OCI-LY1 (cell line): ENCODE data around the gene PSMD14.
A peak's percentile ranks its signal among the peaks of the same experiment; 100 is the strongest.

Experiments
- H2AFZ ChIP-seq: fragments of 200-600 bp; sonication (generic), shearing (Covaris generic); 2 replicates; pipeline ENCODE4 v1.6.0; 2014; ENCODE audit warnings: antibody characterized with exemption, mild to moderate bottlenecking, low read length
- H3F3A ChIP-seq: fragments of 200-600 bp; sonication (generic), shearing (Covaris generic); 2 replicates; pipeline ENCODE4 v1.6.0; 2014; ENCODE audit warnings: mild to moderate bottlenecking, antibody characterized with exemption, low read length, moderate library complexity; ENCODE audit not compliant: insufficient read depth
- H3K27ac ChIP-seq: fragments of 200-600 bp; sonication (generic); 2 replicates; pipeline ENCODE4 v1.5.1; 2014; ENCODE audit warnings: low read length, mixed run types, mild to moderate bottlenecking, low read depth; ENCODE audit not compliant: poor library complexity, severe bottlenecking
- H3K27me3 ChIP-seq: fragments of 200-600 bp; sonication (generic); 2 replicates; pipeline ENCODE4 v1.6.0; 2014; ENCODE audit warnings: antibody characterized with exemption, mild to moderate bottlenecking, low read length, moderate library complexity; ENCODE audit not compliant: insufficient read depth
- H3K36me3 ChIP-seq: fragments of 200-600 bp; sonication (generic); 2 replicates; pipeline ENCODE4 v1.6.1; 2014; ENCODE audit warnings: mild to moderate bottlenecking, antibody characterized with exemption, low read length, moderate library complexity, mixed read lengths; ENCODE audit not compliant: insufficient read depth
- H3K4me1 ChIP-seq: fragments of 200-600 bp; sonication (generic); 2 replicates; pipeline ENCODE4 v1.5.1; 2014; ENCODE audit warnings: mild to moderate bottlenecking, low read length, moderate library complexity; ENCODE audit not compliant: insufficient read depth, severe bottlenecking
- H3K4me2 ChIP-seq: fragments of 200-600 bp; sonication (generic), shearing (Covaris generic); 2 replicates; pipeline ENCODE4 v1.6.1; 2014; ENCODE audit warnings: low read length
- H3K4me3 ChIP-seq: fragments of 200-600 bp; sonication (generic); 2 replicates; pipeline ENCODE4 v1.5.1; 2014; ENCODE audit warnings: low read length, low read depth, mild to moderate bottlenecking, mixed read lengths; ENCODE audit not compliant: poor library complexity, severe bottlenecking
- H3K79me2 ChIP-seq: fragments of 200-600 bp; shearing (Covaris generic); 2 replicates; pipeline ENCODE4 v1.6.1; 2016; ENCODE audit warnings: mixed run types, low read length, mixed read lengths; ENCODE audit not compliant: insufficient read depth
- H3K9ac ChIP-seq: fragments of 200-600 bp; sonication (generic), shearing (Covaris generic); 2 replicates; pipeline ENCODE4 v1.6.1; 2014; ENCODE audit warnings: mild to moderate bottlenecking, low read length, mixed read lengths
- H3K9me2 ChIP-seq: fragments of 200-600 bp; sonication (generic), shearing (Covaris generic); 2 replicates; pipeline ENCODE4 v1.6.1; 2014; ENCODE audit warnings: low read depth, mild to moderate bottlenecking, low read length, mixed read lengths
- H3K9me3 ChIP-seq: fragments of 200-600 bp; shearing (Covaris generic); 2 replicates; pipeline ENCODE4 v1.6.1; 2014; ENCODE audit warnings: low read length, mixed read lengths
- H4K20me1 ChIP-seq: fragments of 200-600 bp; sonication (generic), shearing (Covaris generic); 2 replicates; pipeline ENCODE4 v1.6.0; 2016; ENCODE audit warnings: mild to moderate bottlenecking, low read length; ENCODE audit not compliant: insufficient read depth
- EZH2 ChIP-seq: fragments of 200-600 bp; sonication (generic), shearing (Covaris generic); IDR thresholded peaks from 2 replicates; pipeline ENCODE4 v1.8.0; 2017; ENCODE audit warnings: borderline replicate concordance, mixed run types, mild to moderate bottlenecking, antibody characterized with exemption, low read length, moderate library complexity, mixed read lengths
- TF ChIP-seq, protein P1 (sequence below): fragments of 200-600 bp; sonication (generic), shearing (Covaris generic); IDR thresholded peaks from 2 replicates; pipeline ENCODE4 v1.5.1; 2017; ENCODE audit warnings: mild to moderate bottlenecking, antibody characterized with exemption, low read length, moderate library complexity, mixed read lengths

The PSMD14 gene

DNA sequence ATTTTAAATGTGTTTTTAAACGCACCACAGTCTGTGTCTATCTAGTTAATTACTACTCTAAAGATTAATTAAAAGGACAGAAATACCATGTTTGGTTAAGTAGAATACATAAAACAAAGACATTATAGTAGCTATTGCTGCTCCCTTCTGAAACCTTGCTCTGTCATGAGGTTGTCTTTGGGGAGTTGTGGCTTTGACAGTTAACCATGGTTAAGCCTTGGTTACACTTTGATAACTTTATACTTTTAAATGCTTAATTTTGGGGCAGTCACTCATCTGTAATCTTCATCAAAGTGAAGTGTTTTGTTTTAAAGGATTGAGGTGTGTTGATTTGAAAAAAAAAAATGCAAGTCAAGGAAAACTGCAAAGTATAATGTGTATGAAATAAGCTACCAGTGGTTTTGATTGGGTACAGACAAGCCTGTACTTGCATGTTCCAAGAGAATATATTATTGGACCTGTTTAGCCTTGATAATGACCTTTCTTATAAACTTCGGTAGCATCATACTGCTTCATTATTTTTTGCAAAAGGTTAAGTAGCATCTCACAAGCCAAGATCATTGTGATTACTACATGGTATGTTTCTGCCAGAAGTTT is 78.1 kb downstream of the PSMD14 start:
- Histone ChIP-seq H3K36me3 (peaks cover 50% of the 10 kb centered on the region), H3K79me2 (0 out of 2 replicates have a peak, but pooled peaks cover 5% of the 10 kb centered on the region), H3K4me2 (peak overlapping the region; percentile 4; the same call in 1 of the 2 replicates), H2AFZ (no peak overlapping the region), H3K9me2 (no peaks in the 10 kb centered on the region), H3F3A (no peaks in the 10 kb centered on the region), H3K4me3 (no peak overlapping the region), H3K9ac (0 out of 2 replicates have a peak overlapping the region, but pooled peaks have one; percentile 14), H3K9me3 (no peaks in the 10 kb centered on the region), H4K20me1 (no peaks in the 10 kb centered on the region), H3K27me3 (no peaks in the 10 kb centered on the region), H3K4me1 (peaks cover 55% of the 10 kb centered on the region), H3K27ac (peak overlapping the region; percentile 58)
- TF ChIP-seq, protein P1, sequence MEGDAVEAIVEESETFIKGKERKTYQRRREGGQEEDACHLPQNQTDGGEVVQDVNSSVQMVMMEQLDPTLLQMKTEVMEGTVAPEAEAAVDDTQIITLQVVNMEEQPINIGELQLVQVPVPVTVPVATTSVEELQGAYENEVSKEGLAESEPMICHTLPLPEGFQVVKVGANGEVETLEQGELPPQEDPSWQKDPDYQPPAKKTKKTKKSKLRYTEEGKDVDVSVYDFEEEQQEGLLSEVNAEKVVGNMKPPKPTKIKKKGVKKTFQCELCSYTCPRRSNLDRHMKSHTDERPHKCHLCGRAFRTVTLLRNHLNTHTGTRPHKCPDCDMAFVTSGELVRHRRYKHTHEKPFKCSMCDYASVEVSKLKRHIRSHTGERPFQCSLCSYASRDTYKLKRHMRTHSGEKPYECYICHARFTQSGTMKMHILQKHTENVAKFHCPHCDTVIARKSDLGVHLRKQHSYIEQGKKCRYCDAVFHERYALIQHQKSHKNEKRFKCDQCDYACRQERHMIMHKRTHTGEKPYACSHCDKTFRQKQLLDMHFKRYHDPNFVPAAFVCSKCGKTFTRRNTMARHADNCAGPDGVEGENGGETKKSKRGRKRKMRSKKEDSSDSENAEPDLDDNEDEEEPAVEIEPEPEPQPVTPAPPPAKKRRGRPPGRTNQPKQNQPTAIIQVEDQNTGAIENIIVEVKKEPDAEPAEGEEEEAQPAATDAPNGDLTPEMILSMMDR = no peak
- no peak for TF ChIP-seq EZH2

DNA sequence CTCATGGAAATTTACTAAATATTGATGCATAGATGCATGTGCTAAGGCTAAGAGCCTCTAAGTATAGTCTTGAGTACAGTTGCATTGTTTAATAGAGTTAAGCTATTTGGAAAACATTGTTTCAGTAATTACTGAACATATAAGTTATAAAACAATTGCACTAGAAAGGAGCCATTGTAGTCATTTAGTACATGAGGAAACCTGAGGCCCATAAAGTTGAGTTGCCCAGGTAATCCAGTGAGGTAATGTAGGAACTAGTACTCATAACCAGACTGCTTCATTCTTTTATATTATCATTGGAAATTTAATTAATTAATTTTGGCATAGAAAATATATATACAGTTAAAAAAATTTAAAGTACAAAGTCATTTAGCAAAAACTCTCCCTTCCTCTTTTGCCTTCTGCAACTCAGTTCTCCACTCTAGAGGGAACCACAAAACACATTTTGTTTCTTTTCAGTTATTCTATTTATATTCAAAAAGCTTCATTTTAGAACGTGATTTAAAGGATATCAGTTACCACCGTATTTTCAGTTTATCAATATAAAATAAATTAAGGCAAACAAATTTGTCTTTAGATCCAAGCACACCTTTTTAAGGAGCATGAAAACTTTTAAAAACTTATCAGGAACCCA is 80.0 kb downstream of the PSMD14 start:
- H3K4me2 ChIP-seq = peak overlapping the region; percentile 14; the same call in 1 of the 2 replicates
- peaks cover 55% of the 10 kb centered on the region for H3K4me1 ChIP-seq

DNA sequence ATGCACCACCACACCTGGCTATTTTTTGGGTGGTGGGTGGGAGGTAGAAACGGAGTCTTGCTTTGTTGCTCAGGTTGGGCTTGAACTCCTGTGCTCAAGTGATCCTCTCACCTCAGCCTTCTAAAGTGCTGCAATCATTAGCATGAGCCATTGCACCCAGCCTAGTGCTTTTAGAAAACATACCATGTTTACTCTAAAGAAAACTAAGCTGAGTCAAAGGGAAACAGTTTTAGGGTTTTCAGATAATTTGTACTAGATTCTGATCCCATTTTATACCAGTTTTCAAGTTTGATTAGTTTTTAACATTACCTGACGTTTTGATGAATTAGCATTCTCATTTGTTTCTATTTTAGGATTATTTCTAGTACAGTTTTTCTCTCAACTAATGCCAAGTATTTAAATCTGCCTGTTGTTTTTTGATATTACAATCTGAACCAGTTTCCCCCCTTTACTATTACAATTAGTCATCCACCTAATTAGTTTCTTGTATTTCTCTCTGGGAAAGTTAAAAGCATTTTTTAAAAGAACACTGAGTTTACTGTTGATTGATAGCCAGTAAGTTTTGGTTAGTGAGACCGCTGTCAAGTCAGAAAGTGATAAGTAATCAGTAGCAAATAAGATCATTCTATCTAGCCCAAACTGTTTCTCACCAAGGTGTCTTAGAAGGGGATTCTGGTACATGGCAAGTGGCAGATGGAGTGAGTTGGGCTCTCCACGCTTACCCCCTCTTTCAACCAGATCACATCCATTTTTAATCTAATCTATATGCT is 83.7 kb downstream of the PSMD14 start:
- Histone ChIP-seq H3K36me3 (peaks cover 84% of the 10 kb centered on the region), H3K4me1 (peaks cover 23% of the 10 kb centered on the region)
- TF ChIP-seq EZH2 = no peak
- TF ChIP-seq, protein P1 = no peak

More for the DNA sequence above, 80.0 kb downstream of the PSMD14 start:
- no peak overlapping the region for H3K9ac ChIP-seq
- H4K20me1 ChIP-seq = no peaks in the 10 kb centered on the region
- no peaks in the 10 kb centered on the region for H3K27me3 ChIP-seq
- H3K79me2 ChIP-seq = 0 out of 2 replicates have a peak, but pooled peaks cover 5% of the 10 kb centered on the region
- H3K27ac ChIP-seq = peak overlapping the region; percentile 58
- no peaks in the 10 kb centered on the region for H3F3A ChIP-seq
- H3K4me3 ChIP-seq = no peak overlapping the region
- peaks cover 62% of the 10 kb centered on the region for H3K36me3 ChIP-seq
- no peak overlapping the region for H2AFZ ChIP-seq
- H3K9me3 ChIP-seq = no peaks in the 10 kb centered on the region
- H3K9me2 ChIP-seq = no peaks in the 10 kb centered on the region
- no peak for TF ChIP-seq EZH2
- TF ChIP-seq, protein P1 = no peak

More for the DNA sequence above, 83.7 kb downstream of the PSMD14 start:
- Histone ChIP-seq H3K9me3 (no peaks in the 10 kb centered on the region), H4K20me1 (no peaks in the 10 kb centered on the region), H3K4me3 (no peak overlapping the region), H3K9me2 (no peaks in the 10 kb centered on the region), H3K4me2 (no peak overlapping the region), H3K79me2 (no peaks in the 10 kb centered on the region), H3K27ac (no peak overlapping the region), H3K9ac (no peak overlapping the region), H2AFZ (no peak overlapping the region), H3K27me3 (no peaks in the 10 kb centered on the region), H3F3A (no peaks in the 10 kb centered on the region)
